GM19035 (cell line): ENCODE data around the gene JTB.

Source experiments
- ATAC-seq: cut with Tn5 transposase; IDR thresholded peaks from one replicate; pipeline ENCODE4 v1.9.1; 2021; ENCODE audit not compliant: unreplicated experiment

JTB gene

GRCh38 chr1:153933955-153934354 lies 43.5 kb downstream of the JTB start:
- no peak for ATAC-seq

DNA sequence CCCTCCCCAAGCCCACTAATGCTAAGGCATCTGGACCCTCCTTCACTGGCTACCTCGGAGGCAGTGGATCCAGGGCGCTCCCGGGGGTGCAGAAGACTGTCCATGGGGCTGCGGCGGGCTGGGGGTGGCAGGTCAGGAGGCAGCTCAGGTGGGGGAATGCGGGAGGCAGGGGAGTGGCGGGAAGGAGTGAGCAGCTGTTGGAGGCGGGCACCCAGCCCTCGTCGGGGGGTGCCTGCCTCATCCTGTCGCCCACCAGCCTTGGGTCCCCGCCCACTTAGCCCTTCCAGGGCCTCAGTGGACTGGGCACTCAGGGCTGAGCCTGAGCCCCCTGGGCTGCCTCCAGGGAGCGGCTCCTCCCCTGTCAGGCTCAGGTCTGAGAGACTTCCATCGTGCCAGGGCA lies 44.0 kb downstream of the JTB start:
- no peak for ATAC-seq

DNA sequence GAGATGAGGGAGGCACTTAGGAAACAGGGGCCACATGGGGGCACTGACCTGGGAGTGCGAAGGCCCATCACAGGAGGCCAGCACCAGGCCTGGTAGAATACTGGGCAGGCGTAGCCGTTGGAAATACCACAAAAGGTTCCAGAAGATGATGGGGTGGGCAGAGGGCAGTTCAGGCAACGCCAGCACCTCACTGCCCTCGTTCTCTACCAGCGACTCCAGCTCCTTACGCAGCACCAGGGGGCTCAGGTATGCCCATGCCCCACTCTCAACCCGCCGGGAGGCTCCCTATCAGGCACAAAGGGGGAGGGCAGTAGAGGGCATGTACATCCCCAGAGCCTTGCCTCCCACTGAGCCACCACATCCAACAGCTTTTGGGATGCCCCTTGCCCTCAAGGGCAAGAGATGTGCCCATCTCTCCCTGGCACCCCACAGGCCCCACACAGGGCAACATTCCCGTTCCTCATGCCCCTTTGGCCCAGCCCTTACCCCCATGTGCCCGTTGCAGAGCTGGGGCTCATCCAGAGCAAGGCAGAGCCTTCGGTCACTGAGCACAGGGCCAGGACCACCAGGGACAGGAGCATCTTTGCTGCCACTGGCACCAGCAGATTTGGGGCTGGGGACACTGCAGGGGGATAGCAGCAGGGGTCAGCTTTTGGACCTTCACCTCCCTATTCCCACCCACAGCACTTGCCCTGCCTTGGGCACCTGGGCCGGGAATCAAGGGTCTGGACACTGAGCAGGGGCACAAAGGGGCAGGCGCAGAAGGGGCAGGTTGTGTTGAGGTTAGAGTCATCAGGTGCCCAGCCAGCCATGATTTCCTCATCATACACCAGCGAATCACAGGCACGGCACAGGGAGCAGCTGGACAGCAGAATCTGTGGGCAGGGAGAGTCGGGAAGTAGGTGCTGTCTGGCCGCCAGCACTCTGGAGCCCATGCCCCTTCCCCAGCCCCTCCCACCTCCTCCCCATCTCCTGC lies 45.0 kb downstream of the JTB start:
- ATAC-seq = no peak

DNA sequence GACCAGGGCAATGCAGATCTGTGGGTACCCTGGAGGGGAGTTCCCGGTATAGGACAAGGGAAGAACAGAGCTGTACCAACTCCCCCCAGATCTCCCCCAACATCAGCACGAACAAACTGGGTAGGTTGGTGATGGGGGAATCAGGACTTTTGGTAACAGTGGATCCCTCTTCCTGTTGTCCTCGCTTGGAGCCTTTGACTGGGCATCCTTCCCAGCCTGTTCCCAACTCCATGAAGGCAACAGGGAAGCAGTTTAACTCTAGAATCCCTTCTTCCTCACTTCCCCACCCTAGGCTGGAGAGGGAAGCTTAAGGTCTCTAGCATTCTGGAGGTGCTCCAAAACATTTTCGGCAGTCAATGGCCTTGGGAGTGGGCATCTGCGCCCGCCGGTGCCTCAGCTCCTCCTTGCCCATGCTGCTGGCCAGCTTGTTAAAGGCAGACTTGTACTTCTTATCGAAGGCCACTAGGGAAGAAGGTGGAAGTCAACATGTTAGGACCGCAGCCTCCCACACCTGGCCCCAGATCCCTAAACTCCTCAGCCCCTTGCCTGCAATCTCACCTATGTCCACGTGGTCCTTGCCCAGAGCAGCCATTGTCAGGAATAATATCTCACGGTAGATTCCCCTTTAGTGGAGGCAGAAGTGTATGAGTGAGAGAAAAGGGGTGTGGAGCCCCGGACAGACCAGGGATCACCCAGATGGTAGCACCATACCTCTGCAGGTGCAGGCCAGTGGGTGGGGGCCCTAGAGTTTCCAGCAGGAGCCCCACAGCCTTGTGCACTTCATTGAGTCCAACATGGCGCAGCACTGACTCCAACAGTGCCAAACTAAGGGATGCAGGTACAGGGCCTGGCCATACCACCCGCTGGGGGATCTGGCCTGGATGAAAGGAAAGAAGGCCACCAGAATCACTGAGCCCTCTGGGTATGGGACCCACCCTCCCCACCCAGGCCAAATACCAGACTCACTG lies 47.2 kb downstream of the JTB start:
- no peak for ATAC-seq

GRCh38 chr1:153929426-153929825 lies 48.0 kb downstream of the JTB start:
- ATAC-seq = no peak

GRCh38 chr1:153928791-153929341 lies 48.6 kb downstream of the JTB start:
- ATAC-seq = no peak

GRCh38 chr1:153928245-153928644 lies 49.2 kb downstream of the JTB start:
- no peak for ATAC-seq

DNA sequence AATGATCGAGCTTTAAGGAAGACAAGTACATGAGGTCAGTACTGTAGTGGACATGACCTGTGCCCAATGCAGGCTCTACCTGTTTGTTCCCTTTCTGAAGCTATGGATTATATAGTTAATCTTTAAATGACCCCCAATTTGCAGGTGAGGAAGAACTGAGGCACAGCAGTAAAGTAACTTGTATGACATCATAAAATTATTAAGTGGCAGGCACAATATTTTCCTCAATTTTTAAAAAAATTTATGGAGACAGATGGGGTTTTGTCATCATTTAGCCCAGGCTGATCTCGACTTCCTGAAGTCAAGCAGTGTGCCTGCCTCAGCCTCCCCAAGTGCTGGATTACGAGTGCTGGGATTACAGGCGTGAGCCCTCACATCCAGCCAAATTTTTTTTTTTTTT lies 51.1 kb downstream of the JTB start:
- ATAC-seq = no peak
